GM18519 (cell line): ENCODE data around the gene DISC1.
"Not testable (repeated sequence)": the region's sequence is repeated elsewhere in the genome, so short reads cannot be mapped to it uniquely, and the experiment has no call there.

Experiments used
- ATAC-seq: cut with Tn5 transposase; IDR thresholded peaks from one replicate; pipeline ENCODE4 v1.9.1; 2021; ENCODE audit warnings: mild to moderate bottlenecking, moderate library complexity; ENCODE audit not compliant: unreplicated experiment, low FRiP score

The DISC1 gene

GRCh38 chr1:231666937-231667608 lies 40.5 kb downstream of the DISC1 start:
- ATAC-seq = no peak

- no peak for ATAC-seq
These were observed 41.4 kb downstream of the DISC1 start for GRCh38 chr1:231667896-231668506.

GRCh38 chr1:231668826-231669225 lies 42.2 kb downstream of the DISC1 start:
- no peak for ATAC-seq

- not testable (repeated sequence) for ATAC-seq
These were observed 43.5 kb downstream of the DISC1 start for GRCh38 chr1:231669864-231670621.

GRCh38 chr1:231670755-231671154 lies 44.2 kb downstream of the DISC1 start:
- ATAC-seq = no peak

- ATAC-seq = no peak
These were observed 48.0 kb downstream of the DISC1 start for GRCh38 chr1:231674575-231674974.

- no peak for ATAC-seq
These were observed 49.9 kb downstream of the DISC1 start for GRCh38 chr1:231676487-231676886.

- no peak for ATAC-seq
These were observed 50.9 kb downstream of the DISC1 start for GRCh38 chr1:231677442-231677841.

- no peak for ATAC-seq
These were observed 51.4 kb downstream of the DISC1 start for GRCh38 chr1:231678011-231678432.

GRCh38 chr1:231679109-231679508 lies 52.5 kb downstream of the DISC1 start:
- ATAC-seq = no peak

GRCh38 chr1:231681006-231681405 lies 54.4 kb downstream of the DISC1 start:
- no peak for ATAC-seq

GRCh38 chr1:231682779-231683178 lies 56.2 kb downstream of the DISC1 start:
- ATAC-seq = no peak

- ATAC-seq = no peak
These were observed 57.0 kb downstream of the DISC1 start for GRCh38 chr1:231683439-231684165.

GRCh38 chr1:231684356-231685244 lies 58.0 kb downstream of the DISC1 start:
- ATAC-seq = no peak

GRCh38 chr1:231686384-231686783 lies 59.8 kb downstream of the DISC1 start:
- no peak for ATAC-seq

GRCh38 chr1:231688989-231689388 lies 62.4 kb downstream of the DISC1 start:
- ATAC-seq = no peak

GRCh38 chr1:231690059-231690458 lies 63.5 kb downstream of the DISC1 start:
- ATAC-seq = no peak

GRCh38 chr1:231691618-231692259 lies 65.1 kb downstream of the DISC1 start:
- ATAC-seq = no peak

GRCh38 chr1:231693361-231694074 lies 66.9 kb downstream of the DISC1 start:
- ATAC-seq = no peak
